GM06990 (cell line): ENCODE data around the gene SRL.

Source experiments
- DNase-seq: peaks from one replicate; pipeline ENCODE4 v3.0.0-alpha.2; 2011; ENCODE audit not compliant: insufficient read length; ENCODE audit errors: extremely low read depth
- H3K27me3 ChIP-seq: replicated peaks from 2 replicates; pipeline ENCODE4 v1.6.0; 2011; ENCODE audit warnings: low read length; ENCODE audit not compliant: control insufficient read depth, insufficient read depth
- H3K36me3 ChIP-seq: 2 replicates; pipeline ENCODE4 v1.5.1; 2011; ENCODE audit warnings: low read length; ENCODE audit not compliant: control insufficient read depth, insufficient read depth
- H3K4me3 ChIP-seq: replicated peaks from 2 replicates; pipeline ENCODE4 v1.5.1; 2011; ENCODE audit warnings: low read depth, mild to moderate bottlenecking, control low read depth, low read length
- TF ChIP-seq, protein P1 (sequence below): IDR thresholded peaks from 2 replicates; pipeline ENCODE4 v1.5.1; 2011; ENCODE audit warnings: low read length, control low read depth, mild to moderate bottlenecking, inconsistent platforms; ENCODE audit not compliant: insufficient read depth, poor library complexity, severe bottlenecking

SRL gene

DNA sequence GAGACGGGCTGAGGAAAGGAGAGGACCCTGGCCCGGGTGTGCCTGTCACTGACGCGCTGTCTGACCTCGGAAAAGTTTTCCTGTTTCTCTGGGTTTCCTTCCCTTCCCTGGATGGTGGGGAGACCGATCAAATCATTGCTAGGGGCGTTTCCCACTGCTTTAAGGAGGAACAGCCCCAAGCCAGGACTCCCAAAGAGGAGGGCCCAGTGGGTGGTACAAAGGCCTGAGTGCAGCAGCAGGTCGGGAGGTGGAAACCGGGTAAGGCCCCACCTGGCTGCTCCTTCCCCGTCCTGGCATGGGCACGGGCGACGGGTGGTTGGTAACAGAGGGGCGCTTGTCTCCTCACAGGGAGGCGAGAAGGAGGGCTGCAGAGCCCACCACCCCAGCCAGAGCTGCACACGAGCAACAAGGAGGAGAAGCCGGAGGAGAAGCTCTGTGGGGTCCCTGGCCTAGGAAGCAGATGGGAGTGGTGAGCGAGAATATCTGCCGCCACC lies 2.2 kb downstream of the SRL start:
- Histone ChIP-seq H3K27me3 (no peaks in the 10 kb centered on the region; the same call in 1 of the 2 replicates), H3K4me3 (no peak overlapping the region)

DNA sequence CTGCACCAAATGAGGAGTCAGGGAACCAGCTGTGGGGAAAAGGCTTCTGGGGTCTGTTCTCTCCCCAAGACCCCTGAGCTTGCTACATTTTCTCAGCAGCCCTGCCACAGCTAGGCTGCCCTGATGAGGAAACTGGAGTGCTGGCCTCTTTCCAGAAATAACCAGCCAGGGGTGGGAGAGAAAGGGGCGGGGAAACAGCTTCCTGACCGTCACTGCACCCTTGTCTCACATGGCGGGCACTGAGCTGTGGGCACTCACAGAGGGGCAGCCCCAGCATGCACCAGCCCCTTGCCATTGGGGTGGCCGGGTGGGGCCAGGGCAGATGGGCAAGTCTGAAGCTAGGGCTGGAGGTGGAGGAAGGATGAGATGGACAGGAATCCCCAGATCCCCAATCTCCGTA lies 2.9 kb downstream of the SRL start:
- TF ChIP-seq, protein P1, sequence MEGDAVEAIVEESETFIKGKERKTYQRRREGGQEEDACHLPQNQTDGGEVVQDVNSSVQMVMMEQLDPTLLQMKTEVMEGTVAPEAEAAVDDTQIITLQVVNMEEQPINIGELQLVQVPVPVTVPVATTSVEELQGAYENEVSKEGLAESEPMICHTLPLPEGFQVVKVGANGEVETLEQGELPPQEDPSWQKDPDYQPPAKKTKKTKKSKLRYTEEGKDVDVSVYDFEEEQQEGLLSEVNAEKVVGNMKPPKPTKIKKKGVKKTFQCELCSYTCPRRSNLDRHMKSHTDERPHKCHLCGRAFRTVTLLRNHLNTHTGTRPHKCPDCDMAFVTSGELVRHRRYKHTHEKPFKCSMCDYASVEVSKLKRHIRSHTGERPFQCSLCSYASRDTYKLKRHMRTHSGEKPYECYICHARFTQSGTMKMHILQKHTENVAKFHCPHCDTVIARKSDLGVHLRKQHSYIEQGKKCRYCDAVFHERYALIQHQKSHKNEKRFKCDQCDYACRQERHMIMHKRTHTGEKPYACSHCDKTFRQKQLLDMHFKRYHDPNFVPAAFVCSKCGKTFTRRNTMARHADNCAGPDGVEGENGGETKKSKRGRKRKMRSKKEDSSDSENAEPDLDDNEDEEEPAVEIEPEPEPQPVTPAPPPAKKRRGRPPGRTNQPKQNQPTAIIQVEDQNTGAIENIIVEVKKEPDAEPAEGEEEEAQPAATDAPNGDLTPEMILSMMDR = no peak
- H3K36me3 ChIP-seq = no peaks in the 10 kb centered on the region
- H3K27me3 ChIP-seq = no peaks in the 10 kb centered on the region; the same call in 1 of the 2 replicates
- no peak overlapping the region for H3K4me3 ChIP-seq
- DNase-seq = no peak

More for the DNA sequence above, 2.2 kb downstream of the SRL start:
- TF ChIP-seq, protein P1 = no peak
- no peaks in the 10 kb centered on the region for H3K36me3 ChIP-seq
- DNase-seq = no peak

DNA sequence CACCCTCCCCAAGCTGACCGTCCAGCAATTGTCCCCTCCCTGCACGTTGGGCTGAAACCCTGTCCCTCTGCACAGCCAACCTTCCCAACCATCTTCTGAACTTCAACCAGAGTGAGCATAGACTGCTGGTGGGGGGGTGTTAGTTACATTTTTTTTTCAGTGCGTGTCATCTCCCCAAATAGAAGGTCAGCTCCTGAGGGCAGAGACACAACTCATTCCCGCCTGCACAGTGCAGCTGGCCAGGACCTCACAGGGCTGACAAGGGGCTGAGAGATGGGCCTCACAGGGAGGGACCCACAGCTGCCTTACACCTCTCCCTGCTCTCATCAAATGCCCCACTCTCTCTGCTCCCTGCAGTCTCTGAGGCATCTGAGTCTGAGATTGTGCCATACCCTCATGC lies 8.4 kb downstream of the SRL start:
- Histone ChIP-seq H3K36me3 (no peaks in the 10 kb centered on the region), H3K27me3 (no peaks in the 10 kb centered on the region; the same call in 1 of the 2 replicates), H3K4me3 (no peak overlapping the region)
- TF ChIP-seq, protein P1 = no peak
- no peak for DNase-seq

DNA sequence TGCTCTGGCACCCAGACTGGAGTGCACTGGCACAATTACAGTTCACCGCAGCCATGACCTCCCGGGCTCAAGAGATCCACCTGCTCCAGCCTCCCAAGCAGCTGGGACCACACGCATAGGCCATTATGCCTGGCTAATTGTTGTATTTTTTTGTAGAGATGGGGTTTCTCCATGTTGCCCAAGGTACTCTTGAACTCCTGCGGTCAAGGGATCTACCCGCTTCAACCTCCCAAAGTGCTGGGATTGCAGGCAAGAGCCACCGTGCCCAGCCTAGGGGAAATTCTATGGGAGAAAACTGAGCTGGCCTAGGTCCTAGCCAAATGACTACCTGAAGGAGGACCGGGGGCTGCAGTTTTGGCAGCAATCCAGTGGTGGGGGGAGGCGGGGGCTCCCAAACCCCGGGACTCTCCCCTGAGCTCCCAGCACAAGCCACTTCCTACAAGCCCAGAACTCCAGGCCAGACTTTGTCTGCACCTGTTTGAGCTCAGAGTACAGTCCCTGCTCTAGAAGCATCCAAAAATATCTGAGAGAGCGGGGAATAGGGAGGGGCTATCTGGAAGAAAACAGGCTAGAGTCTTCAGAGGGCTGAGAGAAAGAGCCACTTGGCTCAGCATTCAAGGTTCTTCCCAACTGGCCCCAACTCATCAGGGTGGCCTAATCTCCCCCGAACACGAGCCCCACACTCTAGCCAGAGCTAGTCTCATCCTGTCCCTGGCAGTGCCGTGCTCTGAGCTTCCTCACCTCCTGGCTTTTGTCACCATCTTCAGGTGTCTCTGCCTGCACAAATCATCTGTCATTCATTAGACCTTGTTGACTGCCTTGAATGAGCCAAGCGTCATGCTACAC lies 9.1 kb downstream of the SRL start:
- DNase-seq = no peak
- TF ChIP-seq, protein P1 = no peak
- H3K4me3 ChIP-seq = no peak overlapping the region
- H3K36me3 ChIP-seq = no peaks in the 10 kb centered on the region
- no peaks in the 10 kb centered on the region; the same call in 1 of the 2 replicates for H3K27me3 ChIP-seq

DNA sequence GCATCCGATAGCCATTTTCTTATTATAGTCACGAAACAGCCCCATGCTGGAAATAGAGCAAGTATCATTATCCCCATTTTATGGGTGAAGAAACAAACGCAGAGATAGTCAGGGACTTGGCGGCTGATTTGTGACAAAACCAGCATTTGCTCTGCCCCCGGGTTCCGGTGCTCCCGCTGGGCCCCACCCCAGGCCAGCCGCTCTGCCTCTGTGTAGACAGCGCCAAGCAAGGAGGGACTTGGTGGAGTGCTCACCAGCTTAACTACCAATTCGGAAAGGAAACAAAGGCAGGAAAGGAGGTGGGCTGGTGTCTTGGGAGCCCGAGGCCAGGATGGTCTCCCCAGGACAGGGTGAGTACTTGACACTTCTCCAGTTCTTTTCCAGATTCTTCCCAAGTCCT lies 10.0 kb downstream of the SRL start:
- Histone ChIP-seq H3K27me3 (no peaks in the 10 kb centered on the region; the same call in 1 of the 2 replicates), H3K4me3 (no peak overlapping the region), H3K36me3 (no peaks in the 10 kb centered on the region)
- TF ChIP-seq, protein P1 = no peak
- DNase-seq = no peak
